H1 (cell line): ENCODE data around the gene UPF2.

ENCODE experiments used
- CEBPB ChIP-seq: IDR thresholded peaks from 2 replicates; pipeline ENCODE4 v1.6.1; 2012; ENCODE audit warnings: low read depth, low read length
- EP300 ChIP-seq, 2 experiments: IDR thresholded peaks; 1 replicate in 1 of 2; 2 replicates in 1 of 2; pipeline ENCODE4 v1.6.1; 2011 to 2012; ENCODE audit warnings: low read depth in 2 of 2, low read length in 2 of 2, mild to moderate bottlenecking in 2 of 2, borderline replicate concordance in 1 of 2, inconsistent platforms in 1 of 2, moderate library complexity in 1 of 2
- EZH2 ChIP-seq: fragments of 200-600 bp; sonication (generic); IDR thresholded peaks from 2 replicates; pipeline ENCODE4 v1.7.1; 2012; ENCODE audit warnings: low read depth, mild to moderate bottlenecking, moderate library complexity, low read length, inconsistent platforms; ENCODE audit not compliant: severe bottlenecking
- FOSL1 ChIP-seq: IDR thresholded peaks from 2 replicates; pipeline ENCODE4 v1.6.1; 2011; ENCODE audit warnings: mild to moderate bottlenecking, low read depth, low read length, moderate library complexity; ENCODE audit not compliant: insufficient read depth
- HDAC2 ChIP-seq, 2 experiments: fragments of 300-600 bp in 1 of 2; sonication (generic) in 1 of 2; IDR thresholded peaks; 2 replicates each; pipeline ENCODE4 v1.6.1; 2011 to 2012; ENCODE audit warnings: low read depth in 2 of 2, low read length in 2 of 2, mild to moderate bottlenecking in 2 of 2, moderate library complexity in 2 of 2, borderline replicate concordance in 1 of 2, inconsistent platforms in 1 of 2
- POLR2A ChIP-seq, 2 experiments: IDR thresholded peaks; 1 replicate in 1 of 2; 2 replicates in 1 of 2; pipeline ENCODE4 v1.6.1; 2011; ENCODE audit warnings: low read depth in 2 of 2, low read length in 2 of 2, mild to moderate bottlenecking in 2 of 2; ENCODE audit errors: control extremely low read depth in 1 of 2
- RFX5 ChIP-seq: IDR thresholded peaks from 2 replicates; pipeline ENCODE4 v1.6.1; 2011; ENCODE audit warnings: low read depth, low read length, improper control_type of control experiment, borderline replicate concordance
- SP1 ChIP-seq: IDR thresholded peaks from 2 replicates; pipeline ENCODE4 v1.6.1; 2011; ENCODE audit warnings: low read depth, low read length
- SP2 ChIP-seq: IDR thresholded peaks from 2 replicates; pipeline ENCODE4 v1.6.1; 2012; ENCODE audit warnings: mild to moderate bottlenecking, low read length, inconsistent platforms
- TAF1 ChIP-seq: IDR thresholded peaks from 2 replicates; pipeline ENCODE4 v1.6.1; 2011; ENCODE audit warnings: mild to moderate bottlenecking, low read depth, low read length
- TEAD4 ChIP-seq: IDR thresholded peaks from 2 replicates; pipeline ENCODE4 v1.6.1; 2012; ENCODE audit warnings: low read depth, low read length, inconsistent platforms, mixed read lengths
- TF ChIP-seq, protein P1 (sequence below), 3 experiments: IDR thresholded peaks; 1 replicate in 2 of 3; 2 replicates in 1 of 3; pipeline versions ENCODE4 v1.5.1 to v1.6.1; 2011; ENCODE audit warnings: low read length in 3 of 3, mild to moderate bottlenecking in 3 of 3, inconsistent platforms in 2 of 3, low read depth in 1 of 3, moderate library complexity in 1 of 3; ENCODE audit not compliant: insufficient read depth in 1 of 3; ENCODE audit errors: control extremely low read depth in 1 of 3
- TF ChIP-seq, protein P2 (sequence below): IDR thresholded peaks from 2 replicates; pipeline ENCODE4 v1.6.1; 2011; ENCODE audit warnings: low read length, improper control_type of control experiment

DNA sequence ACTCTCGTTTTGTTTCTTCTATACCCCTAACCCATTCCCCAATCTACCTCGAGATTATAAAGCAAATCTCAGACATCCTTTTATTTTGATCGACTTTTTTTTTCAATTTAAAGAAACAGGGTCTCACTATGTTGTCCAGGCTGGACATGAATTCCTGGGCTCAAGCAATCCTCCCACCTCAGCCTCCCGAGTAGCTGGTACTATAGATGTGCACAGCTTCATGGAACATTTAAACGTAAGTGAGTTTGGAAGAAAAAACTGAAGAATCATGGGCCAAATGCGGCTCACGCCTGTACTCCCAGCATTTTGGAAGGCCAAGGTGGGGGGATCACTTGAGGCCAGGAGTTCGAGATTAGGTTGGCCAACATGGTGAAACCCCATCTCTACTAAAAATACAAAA, 96.0 kb downstream of the UPF2 start:
- TF ChIP-seq, protein P1, sequence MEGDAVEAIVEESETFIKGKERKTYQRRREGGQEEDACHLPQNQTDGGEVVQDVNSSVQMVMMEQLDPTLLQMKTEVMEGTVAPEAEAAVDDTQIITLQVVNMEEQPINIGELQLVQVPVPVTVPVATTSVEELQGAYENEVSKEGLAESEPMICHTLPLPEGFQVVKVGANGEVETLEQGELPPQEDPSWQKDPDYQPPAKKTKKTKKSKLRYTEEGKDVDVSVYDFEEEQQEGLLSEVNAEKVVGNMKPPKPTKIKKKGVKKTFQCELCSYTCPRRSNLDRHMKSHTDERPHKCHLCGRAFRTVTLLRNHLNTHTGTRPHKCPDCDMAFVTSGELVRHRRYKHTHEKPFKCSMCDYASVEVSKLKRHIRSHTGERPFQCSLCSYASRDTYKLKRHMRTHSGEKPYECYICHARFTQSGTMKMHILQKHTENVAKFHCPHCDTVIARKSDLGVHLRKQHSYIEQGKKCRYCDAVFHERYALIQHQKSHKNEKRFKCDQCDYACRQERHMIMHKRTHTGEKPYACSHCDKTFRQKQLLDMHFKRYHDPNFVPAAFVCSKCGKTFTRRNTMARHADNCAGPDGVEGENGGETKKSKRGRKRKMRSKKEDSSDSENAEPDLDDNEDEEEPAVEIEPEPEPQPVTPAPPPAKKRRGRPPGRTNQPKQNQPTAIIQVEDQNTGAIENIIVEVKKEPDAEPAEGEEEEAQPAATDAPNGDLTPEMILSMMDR (IDR thresholded peaks at IDR 0.05; ENCODE audit: control extremely low read depth in 1 of 3, insufficient read depth in 1 of 3, low read depth in 1 of 3, low read length in 3 of 3) = no peak
- TF ChIP-seq POLR2A (IDR thresholded peaks at IDR 0.05; ENCODE audit: control extremely low read depth in 1 of 2, low read depth in 2 of 2, low read length in 2 of 2) = no peak
- TF ChIP-seq EZH2 = no peak
- TF ChIP-seq HDAC2 (IDR thresholded peaks at IDR 0.05; ENCODE audit: borderline replicate concordance in 1 of 2, low read depth in 2 of 2, low read length in 2 of 2) = no peak
- TF ChIP-seq SP2 = no peak
- TF ChIP-seq, protein P2, sequence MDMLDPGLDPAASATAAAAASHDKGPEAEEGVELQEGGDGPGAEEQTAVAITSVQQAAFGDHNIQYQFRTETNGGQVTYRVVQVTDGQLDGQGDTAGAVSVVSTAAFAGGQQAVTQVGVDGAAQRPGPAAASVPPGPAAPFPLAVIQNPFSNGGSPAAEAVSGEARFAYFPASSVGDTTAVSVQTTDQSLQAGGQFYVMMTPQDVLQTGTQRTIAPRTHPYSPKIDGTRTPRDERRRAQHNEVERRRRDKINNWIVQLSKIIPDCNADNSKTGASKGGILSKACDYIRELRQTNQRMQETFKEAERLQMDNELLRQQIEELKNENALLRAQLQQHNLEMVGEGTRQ = no peak
- no peak for TF ChIP-seq TAF1
- no peak for TF ChIP-seq FOSL1
- no peak for TF ChIP-seq EP300 (IDR thresholded peaks at IDR 0.05; ENCODE audit: borderline replicate concordance in 1 of 2, low read depth in 2 of 2, low read length in 2 of 2)
- TF ChIP-seq RFX5 = no peak
- no peak for TF ChIP-seq TEAD4
- TF ChIP-seq SP1 = no peak
- no peak for TF ChIP-seq CEBPB
